MM.1S (cell line): Measurements from ENCODE around the gene TSEN2.

Experiments
- CTCF ChIP-seq: fragments of 300-600 bp; sonication (generic); IDR thresholded peaks from 2 replicates; pipeline ENCODE4 v1.5.1; 2016; ENCODE audit warnings: antibody characterized with exemption, low read length, mixed read lengths
- EZH2phosphoT487 ChIP-seq: fragments of 300-600 bp; sonication (generic); IDR thresholded peaks from 2 replicates; pipeline ENCODE4 v1.6.1; 2018; ENCODE audit warnings: antibody characterized with exemption, low read length

GRCh38 chr3:12509466-12509865 is 25.2 kb downstream of the TSEN2 start:
- no peak for TF ChIP-seq EZH2phosphoT487
- no peak for TF ChIP-seq CTCF
